PFSK-1 (cell line): ENCODE data around the gene ZFP36L1.

Experiments
- FOXP2 ChIP-seq: optimal IDR thresholded peaks from 2 replicates; pipeline ENCODE3; 2011; ENCODE audit warnings: borderline replicate concordance, control low read depth, inconsistent platforms; ENCODE audit not compliant: insufficient read depth; ENCODE audit errors: extremely low read length, extremely low read depth
- POLR2AphosphoS5 ChIP-seq: IDR thresholded peaks from 2 replicates; pipeline ENCODE4 v1.6.1; 2012; ENCODE audit warnings: low read depth, mild to moderate bottlenecking, control low read depth, low read length, moderate library complexity
- SIN3A ChIP-seq: IDR thresholded peaks from 2 replicates; pipeline ENCODE4 v1.6.1; 2012; ENCODE audit warnings: mild to moderate bottlenecking, low read length, moderate library complexity, borderline replicate concordance; ENCODE audit not compliant: insufficient read depth
- TAF1 ChIP-seq: IDR thresholded peaks from 2 replicates; pipeline ENCODE4 v1.6.1; 2012; ENCODE audit warnings: low read length, control low read depth, borderline replicate concordance; ENCODE audit not compliant: insufficient read depth
- TF ChIP-seq, protein P1 (sequence below), 2 experiments: IDR thresholded peaks; 2 replicates each; pipeline versions ENCODE4 v1.6.1 to v1.8.0; 2011 to 2012; ENCODE audit warnings: low read depth in 2 of 2, low read length in 2 of 2, control low read depth in 1 of 2, inconsistent platforms in 1 of 2, mild to moderate bottlenecking in 1 of 2, moderate library complexity in 1 of 2; ENCODE audit not compliant: insufficient read depth in 1 of 2

DNA sequence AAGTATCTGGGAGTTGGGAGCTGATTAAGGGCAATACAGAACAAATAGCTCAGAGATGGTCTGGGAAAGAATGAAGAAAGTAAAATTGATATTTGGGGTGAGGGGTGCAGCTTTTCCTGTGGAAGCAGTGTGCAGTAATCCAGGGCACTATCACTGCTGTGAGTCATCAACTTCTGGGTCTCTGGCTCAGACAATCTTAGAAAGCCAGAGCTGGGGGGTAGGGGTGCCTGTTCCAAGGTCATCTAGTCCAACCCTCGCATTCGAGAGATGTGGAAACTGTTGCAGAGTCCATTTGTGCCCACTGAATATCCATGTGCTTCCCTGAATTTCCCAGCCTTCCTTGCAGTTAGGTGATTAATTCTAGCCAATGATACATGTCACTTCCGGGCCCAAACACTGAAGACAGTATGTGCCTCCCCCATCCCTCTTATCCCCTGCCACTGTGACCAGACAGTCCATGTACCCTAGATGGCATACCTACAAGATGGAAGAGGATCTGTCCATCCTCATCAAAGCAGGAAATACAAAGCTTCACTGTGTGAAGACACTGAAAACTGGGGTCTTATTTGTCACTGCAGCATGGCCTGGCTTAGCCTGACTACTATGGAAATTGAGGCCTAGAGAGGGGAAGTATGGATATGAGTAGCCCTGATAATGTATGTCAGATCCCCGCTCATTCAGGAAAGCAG, 51.9 kb downstream of the ZFP36L1 start:
- TF ChIP-seq TAF1 (no peak), SIN3A (no peak), POLR2AphosphoS5 (no peak), FOXP2 (no peak)
- TF ChIP-seq, protein P1, sequence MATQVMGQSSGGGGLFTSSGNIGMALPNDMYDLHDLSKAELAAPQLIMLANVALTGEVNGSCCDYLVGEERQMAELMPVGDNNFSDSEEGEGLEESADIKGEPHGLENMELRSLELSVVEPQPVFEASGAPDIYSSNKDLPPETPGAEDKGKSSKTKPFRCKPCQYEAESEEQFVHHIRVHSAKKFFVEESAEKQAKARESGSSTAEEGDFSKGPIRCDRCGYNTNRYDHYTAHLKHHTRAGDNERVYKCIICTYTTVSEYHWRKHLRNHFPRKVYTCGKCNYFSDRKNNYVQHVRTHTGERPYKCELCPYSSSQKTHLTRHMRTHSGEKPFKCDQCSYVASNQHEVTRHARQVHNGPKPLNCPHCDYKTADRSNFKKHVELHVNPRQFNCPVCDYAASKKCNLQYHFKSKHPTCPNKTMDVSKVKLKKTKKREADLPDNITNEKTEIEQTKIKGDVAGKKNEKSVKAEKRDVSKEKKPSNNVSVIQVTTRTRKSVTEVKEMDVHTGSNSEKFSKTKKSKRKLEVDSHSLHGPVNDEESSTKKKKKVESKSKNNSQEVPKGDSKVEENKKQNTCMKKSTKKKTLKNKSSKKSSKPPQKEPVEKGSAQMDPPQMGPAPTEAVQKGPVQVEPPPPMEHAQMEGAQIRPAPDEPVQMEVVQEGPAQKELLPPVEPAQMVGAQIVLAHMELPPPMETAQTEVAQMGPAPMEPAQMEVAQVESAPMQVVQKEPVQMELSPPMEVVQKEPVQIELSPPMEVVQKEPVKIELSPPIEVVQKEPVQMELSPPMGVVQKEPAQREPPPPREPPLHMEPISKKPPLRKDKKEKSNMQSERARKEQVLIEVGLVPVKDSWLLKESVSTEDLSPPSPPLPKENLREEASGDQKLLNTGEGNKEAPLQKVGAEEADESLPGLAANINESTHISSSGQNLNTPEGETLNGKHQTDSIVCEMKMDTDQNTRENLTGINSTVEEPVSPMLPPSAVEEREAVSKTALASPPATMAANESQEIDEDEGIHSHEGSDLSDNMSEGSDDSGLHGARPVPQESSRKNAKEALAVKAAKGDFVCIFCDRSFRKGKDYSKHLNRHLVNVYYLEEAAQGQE (IDR thresholded peaks at IDR 0.05; ENCODE audit: insufficient read depth in 1 of 2, low read depth in 2 of 2, low read length in 2 of 2), result no peak
